HG02588 (cell line): Measurements from ENCODE around the gene DOK4.

ENCODE experiments used
- ATAC-seq: cut with Tn5 transposase; IDR thresholded peaks from one replicate; pipeline ENCODE4 v1.9.1; 2021; ENCODE audit warnings: mild to moderate bottlenecking, moderate library complexity; ENCODE audit not compliant: unreplicated experiment

The DOK4 gene

GRCh38 chr16:57478396-57479204 is 7.7 kb downstream of the DOK4 start:
- ATAC-seq: no peak

- ATAC-seq: no peak
Measured at GRCh38 chr16:57477531-57478202, 8.6 kb downstream of the DOK4 start.

- no peak for ATAC-seq
Measured at GRCh38 chr16:57476546-57477410, 9.5 kb downstream of the DOK4 start.

GRCh38 chr16:57475711-57476339 is 10.5 kb downstream of the DOK4 start:
- peak; percentile 85 for ATAC-seq

GRCh38 chr16:57474671-57475661 is 11.3 kb downstream of the DOK4 start:
- no peak for ATAC-seq

- no peak for ATAC-seq
Measured at GRCh38 chr16:57473906-57474305, 12.4 kb downstream of the DOK4 start.

GRCh38 chr16:57473176-57473840 is 13.0 kb downstream of the DOK4 start:
- no peak for ATAC-seq

GRCh38 chr16:57472665-57473060 is 13.6 kb downstream of the DOK4 start:
- ATAC-seq: no peak

- no peak for ATAC-seq
Measured at GRCh38 chr16:57471852-57472664, 14.2 kb downstream of the DOK4 start.

GRCh38 chr16:57471209-57471608 is 15.1 kb downstream of the DOK4 start:
- no peak for ATAC-seq

GRCh38 chr16:57470711-57471110 is 15.6 kb downstream of the DOK4 start:
- ATAC-seq: no peak

GRCh38 chr16:57469917-57470470 is 16.3 kb downstream of the DOK4 start:
- no peak for ATAC-seq

- no peak for ATAC-seq
Measured at GRCh38 chr16:57469046-57469445, 17.2 kb downstream of the DOK4 start.

GRCh38 chr16:57468346-57468745 is 17.9 kb downstream of the DOK4 start:
- ATAC-seq: no peak

- no peak for ATAC-seq
Measured at GRCh38 chr16:57464523-57464922, 21.8 kb downstream of the DOK4 start.

GRCh38 chr16:57462978-57463362 is 23.3 kb downstream of the DOK4 start:
- ATAC-seq: peak; percentile 16

GRCh38 chr16:57462209-57462977 is 23.9 kb downstream of the DOK4 start, which contains the start of gene POLR2C:
POLR2C (plus strand) TSS chr16:57462679; CDS start chr16:57462725, 46 bp downstream.
- peak; percentile 86 for ATAC-seq
